Activated effector memory CD4-positive, alpha-beta T cell treated with Interleukin-2 at 50 U/mL for 16 hours (primary cell): ENCODE data around the gene RAB10.

Source experiments
- DNase-seq: peaks from one replicate; pipeline ENCODE4 v3.0.0-alpha.2; 2020

The RAB10 gene

DNA sequence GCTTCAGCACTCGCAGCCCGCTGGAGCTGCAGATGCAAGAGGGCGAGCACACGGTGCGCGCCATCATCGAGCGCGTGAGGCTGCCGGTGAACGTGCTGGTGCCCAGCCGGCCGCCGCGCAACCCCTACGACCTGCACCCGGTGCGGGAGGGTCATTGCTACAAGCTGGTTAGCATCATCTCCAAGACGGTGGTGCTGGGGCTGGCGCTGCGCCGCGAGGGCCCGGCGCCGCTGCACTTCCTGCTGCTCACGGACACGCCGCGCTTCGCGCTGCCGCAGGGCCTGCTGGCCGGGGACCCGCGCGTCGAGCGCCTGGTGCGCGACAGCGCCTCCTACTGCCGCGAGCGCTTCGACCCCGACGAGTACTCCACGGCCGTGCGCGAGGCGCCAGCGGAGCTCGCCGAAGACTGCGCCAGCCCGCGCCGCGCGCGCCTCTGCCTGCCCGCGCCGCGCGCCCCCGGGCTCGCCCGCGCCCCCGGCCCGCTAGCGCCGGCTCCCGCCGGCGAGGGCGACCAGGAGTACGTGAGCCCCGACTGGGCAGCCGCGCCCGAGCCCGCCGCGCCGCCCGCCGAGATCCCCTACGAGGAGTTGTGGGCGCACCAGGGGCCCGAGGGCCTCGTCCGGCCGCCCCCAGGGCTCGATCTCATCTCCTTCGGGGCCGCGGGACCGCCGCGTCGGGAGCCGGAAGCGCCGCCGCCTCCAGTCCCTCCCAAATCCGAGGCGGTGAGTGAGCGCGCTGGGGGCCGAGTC, 150.8 kb downstream of the RAB10 start:
- DNase-seq: peak; percentile 80

DNA sequence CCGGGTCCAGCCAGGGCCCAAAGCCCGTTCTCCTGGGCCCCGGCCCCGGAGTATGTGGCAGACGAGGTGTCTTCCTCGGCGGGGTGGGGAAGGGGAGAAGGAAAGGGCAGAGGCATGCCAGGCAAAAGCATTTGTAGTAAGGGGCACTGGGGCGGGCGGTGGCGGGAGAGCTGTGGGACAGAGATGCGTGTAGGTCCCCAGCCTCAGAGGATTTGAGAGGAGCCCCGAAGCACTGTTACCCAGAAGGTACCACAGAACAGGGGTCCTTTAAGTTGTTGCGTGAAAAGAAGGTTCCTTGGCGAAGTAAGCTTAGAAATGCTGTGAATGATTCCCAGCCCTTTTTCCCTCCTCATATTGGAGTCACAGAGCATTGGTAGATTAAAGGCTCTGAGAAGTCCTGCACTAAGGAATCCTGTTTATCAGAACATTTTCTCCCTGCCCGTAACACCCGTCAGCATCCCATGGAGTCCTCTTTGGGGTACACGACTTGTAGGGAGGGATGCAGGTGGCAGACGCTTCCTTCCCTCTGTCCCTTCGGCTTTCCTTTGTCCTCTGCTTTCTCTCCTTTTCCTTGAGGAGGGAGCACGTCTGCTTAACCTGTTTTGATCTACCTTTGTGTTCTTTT, 151.5 kb downstream of the RAB10 start:
- no peak for DNase-seq

DNA sequence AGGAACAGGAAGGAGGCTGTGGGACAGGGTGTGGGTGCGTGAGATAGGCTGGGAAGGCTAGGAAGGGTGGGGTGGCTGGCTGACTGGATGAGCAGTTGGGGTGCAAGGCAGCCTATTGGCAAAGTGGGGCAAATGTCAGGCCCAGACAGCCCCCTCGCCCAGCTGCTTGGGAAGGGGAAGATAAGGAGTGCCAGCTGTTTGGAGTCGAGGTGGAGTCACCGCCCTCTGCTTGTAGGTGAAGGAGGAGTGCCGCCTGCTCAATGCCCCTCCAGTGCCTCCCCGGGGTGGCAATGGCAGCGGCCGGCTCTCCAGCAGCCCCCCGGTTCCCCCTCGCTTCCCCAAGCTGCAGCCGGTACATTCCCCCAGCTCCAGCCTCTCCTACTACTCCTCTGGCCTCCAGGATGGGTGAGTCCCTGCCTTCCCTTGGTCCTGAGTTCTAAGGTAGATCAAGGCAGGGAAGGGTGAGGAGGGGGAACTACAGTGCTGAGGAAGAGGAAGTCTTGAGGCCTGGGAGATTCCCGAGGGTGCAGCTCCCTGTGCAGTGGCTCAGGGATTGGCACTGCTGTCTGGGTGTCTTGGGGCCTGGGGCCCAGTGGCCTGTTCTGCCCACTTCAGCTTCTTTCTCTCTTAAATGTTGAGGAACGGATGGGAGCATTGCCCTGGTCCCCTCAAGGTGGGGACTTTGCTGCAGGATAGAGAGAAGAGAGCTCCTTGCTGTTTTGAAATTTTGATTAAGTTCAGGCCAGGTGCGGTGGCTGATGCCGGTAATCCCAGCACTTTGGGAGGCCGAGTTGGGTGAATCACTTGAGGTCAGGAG, 152.3 kb downstream of the RAB10 start:
- no peak for DNase-seq
